ENCODE results near the gene UPF3B. TPM values are rescaled to one million over a fixed set of nuclear protein-coding genes. Genes with fewer than 3 reads are reported as not detected.
"Not testable (repeated sequence)": the region's sequence is repeated elsewhere in the genome, so short reads cannot be mapped to it uniquely, and the experiment has no call there.

The UPF3B gene
- 1.1 and 1.3 TPM in 2 replicates for total RNA-seq (2014; rRNA removed; shearing (Covaris generic); ENCODE audit: low replicate concordance)

- peak; percentile 97 for DNase-seq
- Histone ChIP-seq H3K36me3 (peaks cover 5% of the 10 kb centered on the region; the same call in 1 of the 2 replicates), H3K27me3 (no peaks in the 10 kb centered on the region), H3K9me3 (no peaks in the 10 kb centered on the region), H3K4me3 (peak within 1 kb of the TSS; percentile 88)
These were observed at the start of gene UPF3B for GRCh38 chrX:119852382-119853353. Gene UPF3B, minus strand, starts transcription at chrX:119852963. Its CDS starts 35 bp downstream, at chrX:119852928.

GRCh38 chrX:119900976-119901375 lies 48.2 kb upstream of the UPF3B start:
- no peaks in the 10 kb centered on the region for H3K27me3 ChIP-seq
- H3K4me3 ChIP-seq = no peak overlapping the region
- H3K36me3 ChIP-seq = no peaks in the 10 kb centered on the region
- no peaks in the 10 kb centered on the region for H3K9me3 ChIP-seq
- no peak for DNase-seq

GRCh38 chrX:119899125-119899524 lies 46.4 kb upstream of the UPF3B start:
- no peak for DNase-seq
- Histone ChIP-seq H3K9me3 (no peaks in the 10 kb centered on the region), H3K36me3 (no peaks in the 10 kb centered on the region), H3K4me3 (no peak overlapping the region), H3K27me3 (no peaks in the 10 kb centered on the region)

- no peaks in the 10 kb centered on the region for H3K36me3 ChIP-seq
- no peaks in the 10 kb centered on the region for H3K27me3 ChIP-seq
- H3K9me3 ChIP-seq = no peaks in the 10 kb centered on the region
- DNase-seq = no peak
- H3K4me3 ChIP-seq = no peak within 1 kb of the TSS
These were observed 43.1 kb upstream of the UPF3B start, which contains the start of gene AKAP14 for GRCh38 chrX:119895843-119896326. Gene AKAP14, plus strand, starts transcription at chrX:119895893. Its CDS starts 7,331 bp downstream, at chrX:119903224.

- not testable (repeated sequence) for H3K4me3 ChIP-seq, DNase-seq
These were observed 39.4 kb upstream of the UPF3B start for GRCh38 chrX:119891961-119892692.

GRCh38 chrX:119890626-119891025 lies 37.9 kb upstream of the UPF3B start:
- DNase-seq, H3K4me3 ChIP-seq, H3K9me3 ChIP-seq, H3K36me3 ChIP-seq, H3K27me3 ChIP-seq: not testable (repeated sequence)

More at GRCh38 chrX:119891961-119892692, 39.4 kb upstream of the UPF3B start:
- H3K9me3 ChIP-seq, H3K36me3 ChIP-seq, H3K27me3 ChIP-seq: not testable (repeated sequence)

GRCh38 chrX:119887721-119888425 lies 35.1 kb upstream of the UPF3B start:
- peak; percentile 59 for DNase-seq
- Histone ChIP-seq H3K9me3 (no peaks in the 10 kb centered on the region), H3K36me3 (no peaks in the 10 kb centered on the region), H3K4me3 (no peak overlapping the region), H3K27me3 (no peaks in the 10 kb centered on the region)

GRCh38 chrX:119885554-119886428 lies 33.0 kb upstream of the UPF3B start:
- H3K27me3 ChIP-seq = no peaks in the 10 kb centered on the region
- peak; percentile 11 for DNase-seq
- no peak overlapping the region for H3K4me3 ChIP-seq
- H3K36me3 ChIP-seq = no peaks in the 10 kb centered on the region
- no peaks in the 10 kb centered on the region for H3K9me3 ChIP-seq

GRCh38 chrX:119880552-119881437 lies 28.0 kb upstream of the UPF3B start:
- Histone ChIP-seq H3K27me3 (no peaks in the 10 kb centered on the region), H3K4me3 (no peak overlapping the region), H3K36me3 (0 out of 2 replicates have a peak, but pooled peaks cover 4% of the 10 kb centered on the region), H3K9me3 (no peaks in the 10 kb centered on the region)
- DNase-seq = peak; percentile 7

GRCh38 chrX:119880076-119880475 lies 27.3 kb upstream of the UPF3B start:
- Histone ChIP-seq H3K9me3 (no peaks in the 10 kb centered on the region), H3K27me3 (no peaks in the 10 kb centered on the region), H3K4me3 (no peak overlapping the region), H3K36me3 (0 out of 2 replicates have a peak, but pooled peaks cover 4% of the 10 kb centered on the region)
- no peak for DNase-seq

- Histone ChIP-seq H3K9me3 (no peaks in the 10 kb centered on the region), H3K36me3 (peaks cover 4% of the 10 kb centered on the region; the same call in 1 of the 2 replicates), H3K27me3 (no peaks in the 10 kb centered on the region), H3K4me3 (no peak overlapping the region)
- no peak for DNase-seq
These were observed 26.0 kb upstream of the UPF3B start for GRCh38 chrX:119878740-119879139.

- Histone ChIP-seq H3K4me3 (peak within 1 kb of the TSS; percentile 80), H3K9me3 (no peaks in the 10 kb centered on the region), H3K36me3 (peaks cover 3% of the 10 kb centered on the region; the same call in 1 of the 2 replicates), H3K27me3 (no peaks in the 10 kb centered on the region)
- DNase-seq = peak; percentile 85
These were observed 19.0 kb upstream of the UPF3B start, which contains the start of the genes NDUFA1 and RNF113A for GRCh38 chrX:119871599-119872395. Gene NDUFA1, plus strand, starts transcription at chrX:119871832. Its CDS starts 80 bp downstream, at chrX:119871912. Gene RNF113A, minus strand, starts transcription at chrX:119871733. Its CDS starts 120 bp downstream, at chrX:119871613.

GRCh38 chrX:119871245-119871598 lies 18.5 kb upstream of the UPF3B start:
- peak; percentile 8 for DNase-seq
- no peaks in the 10 kb centered on the region for H3K27me3 ChIP-seq

More at GRCh38 chrX:119871245-119871598, 18.5 kb upstream of the UPF3B start:
- H3K36me3 ChIP-seq = peaks cover 3% of the 10 kb centered on the region; the same call in 1 of the 2 replicates
- H3K4me3 ChIP-seq = peak overlapping the region; percentile 80
- no peaks in the 10 kb centered on the region for H3K9me3 ChIP-seq

Measured in MG63 (cell line).